ENCODE results near the gene POLDIP2. TPM values are rescaled to one million over a fixed set of nuclear protein-coding genes. Genes with fewer than 3 reads are reported as not detected.

The POLDIP2 gene
- total and polyA plus RNA-seq, 12 donors: 74.2 to 204 (median 175) TPM

GRCh38 chr17:28366605-28367004, 9.3 kb upstream of the POLDIP2 start:
- Histone ChIP-seq H3K27me3 (no peaks in the 10 kb centered on the region), H3K9me3 (replicated peaks in 1 of 3) (no peaks in the 10 kb centered on the region), H3K27ac (no peak overlapping the region), H3K4me1 (replicated peaks in 1 of 2) (peaks cover 18 to 19% of the 10 kb centered on the region in 2 donors), H3K4me3 (no peak overlapping the region), H3K36me3 (replicated peaks in 1 of 2) (peaks cover 0 to 30% of the 10 kb centered on the region in 2 donors)
- TF ChIP-seq CTCF (IDR thresholded peaks at IDR 0.05) (no peak), POLR2A (IDR thresholded peaks at IDR 0.05) (no peak)
- DNase-seq: no peak
- intact Hi-C loops (cut with DNase I): no loop called here
- 85 to 94% (median 89%) methylated on average over 1 of the region's 1 CpG; no CpG with 5 or more reads in 1 of the 4 donors for WGBS, 4 donors

GRCh38 chr17:28365487-28365886, 8.2 kb upstream of the POLDIP2 start:
- Histone ChIP-seq H3K36me3 (replicated peaks in 1 of 2) (peaks cover 0 to 41% of the 10 kb centered on the region in 2 donors), H3K4me1 (replicated peaks in 1 of 2) (peaks cover 9 to 12% of the 10 kb centered on the region in 2 donors), H3K27ac (no peak overlapping the region), H3K4me3 (no peak overlapping the region), H3K27me3 (no peaks in the 10 kb centered on the region), H3K9me3 (replicated peaks in 1 of 3) (no peaks in the 10 kb centered on the region)
- no peak for TF ChIP-seq POLR2A (IDR thresholded peaks at IDR 0.05)
- TF ChIP-seq CTCF (IDR thresholded peaks at IDR 0.05): no peak
- no peak for DNase-seq
- intact Hi-C loops (cut with DNase I): no loop called here
- 81 to 92% (median 86%) methylated on average over 3 of the region's 3 CpGs for WGBS, 4 donors

- DNase-seq: no peak
- H3K4me3 ChIP-seq: no peak within 1 kb of the TSS
- no peaks in the 10 kb centered on the region for H3K9me3 ChIP-seq (replicated peaks in 1 of 3)
- peaks cover 0 to 47% of the 10 kb centered on the region in 2 donors for H3K36me3 ChIP-seq (replicated peaks in 1 of 2)
- peaks cover 5 to 6% of the 10 kb centered on the region in 2 donors for H3K4me1 ChIP-seq (replicated peaks in 1 of 2)
- TF ChIP-seq POLR2A (IDR thresholded peaks at IDR 0.05) (no peak), CTCF (IDR thresholded peaks at IDR 0.05) (no peak)
- H3K27me3 ChIP-seq: no peaks in the 10 kb centered on the region
- intact Hi-C loops (cut with DNase I): no loop called here
- H3K27ac ChIP-seq: no peak within 1 kb of the TSS
- WGBS, 4 donors: 89 to 94% (median 90%) methylated on average over 10 to 13 of the region's 13 CpGs
Measured at GRCh38 chr17:28364665-28365363, 7.5 kb upstream of the POLDIP2 start, which contains the start of gene SEBOX. TSS of gene SEBOX (minus strand) at chr17:28365199. CDS start at chr17:28365151, 48 bp downstream.

- Histone ChIP-seq H3K36me3 (replicated peaks in 1 of 2) (peaks cover 0 to 55% of the 10 kb centered on the region in 2 donors), H3K27ac (no peak overlapping the region), H3K9me3 (replicated peaks in 1 of 3) (no peaks in the 10 kb centered on the region), H3K4me3 (no peak overlapping the region), H3K27me3 (no peaks in the 10 kb centered on the region), H3K4me1 (replicated peaks in 1 of 2) (no peaks in the 10 kb centered on the region)
- no peak for DNase-seq
- intact Hi-C loops (cut with DNase I): no loop called here
- WGBS, 4 donors: 83 to 91% (median 88%) methylated on average over 7 to 8 of the region's 8 CpGs
- TF ChIP-seq POLR2A (IDR thresholded peaks at IDR 0.05): no peak
- no peak for TF ChIP-seq CTCF (IDR thresholded peaks at IDR 0.05)
Measured at GRCh38 chr17:28363776-28364650, 6.7 kb upstream of the POLDIP2 start.
